Esophagus (tissue), 2 donors: ENCODE measurements around the gene TNIP1. TPM values are rescaled to one million over a fixed set of nuclear protein-coding genes. Genes with fewer than 3 reads are reported as not detected.

Experiments
- H3K27ac ChIP-seq, 2 donors: one replicate each; pipeline ENCODE4 v1.5.1; 2013; ENCODE audit warnings: low read depth in 2 of 2, mild to moderate bottlenecking in 2 of 2, inconsistent platforms in 1 of 2, low read length in 1 of 2, moderate library complexity in 1 of 2
- H3K27me3 ChIP-seq, 2 donors: one replicate each; pipeline ENCODE4 v1.6.1; 2013; ENCODE audit warnings: low read length in 2 of 2, control low read depth in 1 of 2, mild to moderate bottlenecking in 1 of 2; ENCODE audit not compliant: insufficient read depth in 2 of 2, control insufficient read depth in 1 of 2
- H3K36me3 ChIP-seq, 2 donors: one replicate each; pipeline ENCODE4 v1.6.1; 2013; ENCODE audit warnings: low read length in 1 of 2; ENCODE audit not compliant: control insufficient read depth in 2 of 2, insufficient read depth in 2 of 2
- H3K4me1 ChIP-seq, 2 donors: one replicate each; pipeline ENCODE4 v1.6.1; 2013; ENCODE audit warnings: low read length in 1 of 2; ENCODE audit not compliant: control insufficient read depth in 2 of 2, insufficient read depth in 2 of 2
- H3K4me3 ChIP-seq, 2 donors: one replicate each; pipeline ENCODE4 v1.5.1; 2013; ENCODE audit warnings: low read length in 2 of 2, mild to moderate bottlenecking in 2 of 2, low read depth in 1 of 2, moderate library complexity in 1 of 2
- H3K9me3 ChIP-seq, 2 donors: one replicate each; pipeline ENCODE4 v1.6.1; 2013; ENCODE audit warnings: mild to moderate bottlenecking in 2 of 2, low read depth in 1 of 2, low read length in 1 of 2, moderate library complexity in 1 of 2; ENCODE audit not compliant: control insufficient read depth in 2 of 2, insufficient read depth in 1 of 2
- WGBS, 2 donors: extraction: QIAGEN DNeasy Blood & Tissue Kit; methylation state at CpG; one replicate each; pipeline ENCODE4 v1.1.7; 2013; 5-methylcytosine and 5-hydroxymethylcytosine counted together
- polyA plus RNA-seq, 2 donors: library from polyadenylated mRNA; stranded (reverse); fragments of 200-250 nt; gene quantifications; one replicate each; pipeline ENCODE4 v1.2.3, GENCODE V29; 2013
- donor health status: healthy with polysubstance abuse.
- donor health status: Bipolar disorder and iron deficiency.

The TNIP1 gene
- polyA plus RNA-seq, 2 donors = 68.3 to 140 TPM

DNA sequence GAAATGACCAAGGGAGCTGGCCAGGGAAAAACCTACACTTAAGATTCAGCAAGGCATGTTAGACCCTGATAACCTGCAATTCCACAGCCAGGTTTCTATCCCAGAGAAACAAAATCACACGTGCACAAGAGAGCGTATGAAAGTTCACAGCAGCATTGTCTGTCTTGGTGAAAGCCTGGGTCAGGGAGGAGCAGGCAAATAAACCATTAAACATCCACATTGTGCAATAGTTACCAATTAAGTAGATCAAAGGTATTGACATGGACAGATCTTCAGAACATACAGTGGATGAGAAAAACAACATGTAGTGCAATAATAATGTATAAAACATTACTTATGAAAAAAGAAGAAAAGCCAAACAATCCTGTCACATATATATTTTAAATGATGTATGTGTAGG lies 76.3 kb downstream of the TNIP1 start:
- 64 to 74% methylated on average over 2 of the region's 2 CpGs for WGBS, 2 donors
- Histone ChIP-seq H3K9me3 (no peaks in the 10 kb centered on the region), H3K4me1 (no peaks in the 10 kb centered on the region), H3K27ac (no peak overlapping the region), H3K27me3 (no peaks in the 10 kb centered on the region), H3K36me3 (no peaks in the 10 kb centered on the region), H3K4me3 (no peak overlapping the region)

DNA sequence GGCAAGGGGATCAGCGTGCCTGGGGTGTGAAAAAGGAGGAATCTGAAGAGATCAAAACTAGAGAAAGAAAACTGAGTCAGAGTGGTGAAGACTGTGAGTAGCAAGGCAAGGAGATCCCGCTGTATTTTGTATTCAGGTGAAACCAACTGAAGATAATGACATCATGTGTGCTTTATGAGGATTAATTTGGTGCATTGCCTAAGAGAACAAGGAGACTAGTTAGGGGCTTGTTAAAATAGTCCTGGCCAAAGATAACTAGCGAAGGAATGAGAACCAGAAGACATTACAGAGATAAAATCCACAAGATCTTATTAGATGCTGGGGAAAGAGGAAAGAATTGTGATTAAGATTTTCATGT lies 77.4 kb downstream of the TNIP1 start:
- no peaks in the 10 kb centered on the region for H3K9me3 ChIP-seq
- WGBS, 2 donors = 78 to 81% methylated on average over 3 of the region's 3 CpGs
- H3K36me3 ChIP-seq = no peaks in the 10 kb centered on the region
- H3K27me3 ChIP-seq = no peaks in the 10 kb centered on the region
- no peaks in the 10 kb centered on the region for H3K4me1 ChIP-seq
- no peak overlapping the region for H3K4me3 ChIP-seq
- H3K27ac ChIP-seq = peak overlapping the region; percentile 9 to 66

DNA sequence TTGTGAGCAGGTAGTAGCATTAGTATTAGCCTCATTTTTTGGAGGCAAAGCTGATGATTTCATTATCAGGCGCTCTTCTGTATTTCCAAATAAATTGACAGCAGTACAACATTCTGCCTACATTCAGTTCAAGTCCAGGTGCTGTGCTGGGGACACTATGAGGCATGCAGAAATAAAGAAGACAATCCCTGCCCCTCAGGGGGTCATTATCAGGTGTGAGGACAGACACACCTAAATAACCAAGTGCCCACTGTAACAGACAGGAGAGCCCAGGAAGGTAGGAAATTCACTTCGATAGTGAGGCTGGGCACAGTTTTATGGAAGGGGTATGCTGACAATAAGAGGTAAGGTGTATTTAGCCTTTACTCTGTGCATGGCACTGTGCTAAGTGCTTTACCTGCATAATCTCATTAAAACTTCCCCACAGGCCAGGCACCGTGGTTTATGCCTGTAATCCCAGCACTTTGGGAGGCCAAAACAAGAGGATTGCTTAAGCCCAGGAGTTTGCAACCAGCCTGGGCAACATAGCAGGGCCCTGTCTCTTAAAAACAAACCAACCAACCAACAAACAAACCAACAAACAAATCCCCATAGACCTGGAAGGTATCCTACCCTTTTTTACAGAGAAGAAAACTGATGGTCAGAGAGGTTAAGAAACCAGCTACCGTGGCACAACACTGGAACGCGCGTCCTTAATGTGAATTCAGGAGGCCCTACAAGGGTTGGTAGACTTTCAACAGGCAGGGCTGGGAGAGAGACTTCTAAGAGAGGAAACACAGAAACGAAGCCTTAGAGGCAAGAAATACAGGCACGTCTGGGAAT lies 77.9 kb downstream of the TNIP1 start:
- no peak overlapping the region for H3K4me3 ChIP-seq
- H3K4me1 ChIP-seq = no peaks in the 10 kb centered on the region
- no peaks in the 10 kb centered on the region for H3K9me3 ChIP-seq
- 79 to 83% methylated on average over 9 of the region's 9 CpGs for WGBS, 2 donors
- H3K27me3 ChIP-seq = no peaks in the 10 kb centered on the region
- H3K36me3 ChIP-seq = no peaks in the 10 kb centered on the region
- peak overlapping the region; percentile 9 to 48 for H3K27ac ChIP-seq

DNA sequence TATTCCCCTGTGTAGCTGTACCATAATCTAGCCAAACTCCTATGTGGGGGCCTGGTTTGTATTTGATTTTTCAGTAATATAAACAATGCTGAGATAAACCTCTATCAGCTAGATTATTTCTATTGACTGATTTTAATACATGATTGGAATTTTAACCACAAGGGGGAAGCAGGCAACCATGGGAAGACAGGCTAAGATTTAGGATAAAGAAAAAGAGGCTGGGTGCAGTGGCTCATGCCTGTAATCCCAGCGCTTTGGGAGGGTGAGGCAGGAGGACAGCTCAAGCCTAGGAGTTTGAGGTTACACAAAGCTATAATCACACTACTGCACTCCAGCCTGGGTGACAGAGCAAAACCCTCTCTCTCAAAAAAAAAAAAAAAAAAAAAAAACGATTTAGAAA lies 78.6 kb downstream of the TNIP1 start:
- 25 to 65% methylated on average over 2 of the region's 2 CpGs for WGBS, 2 donors
- Histone ChIP-seq H3K27ac (no peak overlapping the region), H3K4me1 (no peaks in the 10 kb centered on the region), H3K27me3 (no peaks in the 10 kb centered on the region), H3K9me3 (no peaks in the 10 kb centered on the region), H3K4me3 (no peak overlapping the region), H3K36me3 (no peaks in the 10 kb centered on the region)

DNA sequence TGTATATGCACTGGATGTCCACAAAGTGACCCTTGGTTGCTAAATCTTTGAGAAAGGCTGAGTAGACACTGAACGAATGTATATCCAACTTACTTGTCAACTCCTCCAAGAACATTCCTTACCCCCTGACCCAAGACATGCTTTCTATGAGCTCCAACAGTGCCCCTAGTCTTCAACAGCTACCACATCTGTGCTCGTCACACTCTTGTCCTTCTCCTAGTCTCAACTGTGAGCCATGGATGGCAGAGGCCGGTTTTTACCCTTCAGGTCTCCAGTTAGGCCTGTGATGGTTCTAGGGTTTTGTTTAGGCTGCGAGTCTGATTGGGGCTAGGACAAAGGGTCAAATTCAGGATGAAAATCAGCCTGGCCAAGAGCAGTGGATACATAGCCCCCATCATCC lies 79.4 kb downstream of the TNIP1 start:
- no peak overlapping the region for H3K4me3 ChIP-seq
- no peaks in the 10 kb centered on the region for H3K4me1 ChIP-seq
- no peaks in the 10 kb centered on the region for H3K27me3 ChIP-seq
- 88 to 91% methylated on average over 4 of the region's 4 CpGs for WGBS, 2 donors
- no peaks in the 10 kb centered on the region for H3K36me3 ChIP-seq
- H3K27ac ChIP-seq = no peak overlapping the region
- H3K9me3 ChIP-seq = no peaks in the 10 kb centered on the region

DNA sequence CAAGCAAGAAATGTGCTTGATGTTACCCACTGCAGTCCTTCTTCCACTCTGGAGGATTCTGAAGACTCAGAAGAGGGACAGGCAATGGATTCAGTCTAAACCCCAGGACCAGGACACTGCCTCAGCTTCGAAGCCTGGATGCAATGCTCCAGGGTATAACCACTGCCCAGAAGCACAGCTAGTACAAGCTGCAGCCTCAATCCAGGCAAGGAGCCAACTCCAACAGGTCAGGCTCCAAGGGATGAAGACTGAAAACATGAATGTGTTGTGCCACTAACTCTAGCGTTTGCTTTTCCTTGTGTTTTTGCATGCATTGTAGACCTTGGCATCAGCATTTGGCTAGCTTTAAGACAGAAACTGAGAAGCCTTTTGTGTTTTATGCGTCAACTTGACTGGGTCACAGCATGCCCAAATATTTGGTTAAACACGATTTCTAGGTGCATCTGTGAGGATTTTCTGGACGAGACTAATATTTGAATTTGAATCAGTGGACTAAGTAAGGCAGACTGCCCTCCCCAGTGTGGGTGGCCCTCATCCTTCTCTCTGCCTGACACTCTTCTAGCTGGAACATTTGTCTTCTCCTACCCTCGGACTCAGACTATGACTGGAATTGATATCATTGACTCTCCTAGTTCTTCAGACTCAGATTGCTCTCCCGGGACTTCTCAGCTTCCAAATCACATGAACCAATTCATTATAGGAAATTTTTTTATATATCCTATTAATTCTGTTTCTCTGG lies 81.0 kb downstream of the TNIP1 start:
- H3K9me3 ChIP-seq = no peaks in the 10 kb centered on the region
- no peak overlapping the region for H3K4me3 ChIP-seq
- H3K27me3 ChIP-seq = no peaks in the 10 kb centered on the region
- no peaks in the 10 kb centered on the region for H3K4me1 ChIP-seq
- peak overlapping the region in 1 of 2 donors; percentile 59 for H3K27ac ChIP-seq
- WGBS, 2 donors = 24 to 32% methylated on average over 7 of the region's 7 CpGs
- H3K36me3 ChIP-seq = no peaks in the 10 kb centered on the region

DNA sequence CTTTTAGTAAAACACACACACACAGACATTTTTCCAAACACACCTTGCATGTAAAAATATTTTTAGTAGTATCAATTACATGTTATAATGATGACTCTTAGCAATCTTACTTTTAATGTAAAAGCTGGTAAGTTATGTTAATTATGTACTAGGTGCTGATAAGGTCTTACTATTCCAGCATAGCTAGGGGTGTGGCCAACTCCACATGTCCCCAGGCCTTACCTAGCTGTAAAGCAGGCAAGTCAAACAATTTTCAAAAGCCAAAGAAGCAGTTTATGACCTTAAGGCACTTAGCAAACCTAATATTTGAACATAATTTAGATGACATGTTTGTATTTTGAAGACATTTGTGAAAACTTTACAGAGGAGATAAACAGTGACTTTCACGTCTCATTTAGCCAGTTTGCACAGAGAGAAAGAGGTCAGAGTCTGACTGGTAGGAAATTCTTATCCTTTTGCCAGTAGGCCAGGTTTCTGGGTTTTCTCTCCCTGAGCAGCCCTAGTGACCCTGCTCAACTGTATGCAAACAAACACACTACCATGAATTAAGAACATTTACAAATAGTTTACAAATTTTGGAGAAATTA lies 86.9 kb downstream of the TNIP1 start:
- Histone ChIP-seq H3K4me1 (no peaks in the 10 kb centered on the region), H3K9me3 (no peaks in the 10 kb centered on the region), H3K4me3 (no peak overlapping the region), H3K27me3 (no peaks in the 10 kb centered on the region), H3K36me3 (peaks cover 0 to 2% of the 10 kb centered on the region in 2 donors), H3K27ac (no peak overlapping the region)
- WGBS, 2 donors = 57 to 69% methylated on average over 1 of the region's 1 CpG

DNA sequence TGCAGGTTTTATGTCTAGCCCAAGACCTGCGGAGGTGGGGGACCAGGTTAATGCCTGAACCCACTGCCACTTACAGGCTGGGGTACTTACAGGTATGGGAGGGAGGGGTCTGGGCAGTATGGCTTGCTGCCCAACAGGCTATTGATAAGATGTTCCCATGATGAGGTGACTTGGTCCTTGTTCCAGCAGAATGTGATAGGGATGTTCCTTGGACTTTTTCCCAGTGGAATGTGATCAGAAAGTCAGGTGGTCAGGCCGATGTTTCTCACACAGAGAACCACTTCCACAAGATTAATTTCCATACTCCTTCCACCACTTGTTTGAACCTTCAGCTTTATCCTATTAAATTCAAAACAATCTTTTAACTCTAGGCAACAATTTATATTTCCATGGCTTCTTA lies 87.4 kb downstream of the TNIP1 start:
- H3K4me3 ChIP-seq = no peak overlapping the region
- no peaks in the 10 kb centered on the region for H3K4me1 ChIP-seq
- no peaks in the 10 kb centered on the region for H3K9me3 ChIP-seq
- peaks cover 0 to 2% of the 10 kb centered on the region in 2 donors for H3K36me3 ChIP-seq
- H3K27ac ChIP-seq = no peak overlapping the region
- 96 to 97% methylated on average over 2 of the region's 2 CpGs for WGBS, 2 donors
- H3K27me3 ChIP-seq = no peaks in the 10 kb centered on the region

DNA sequence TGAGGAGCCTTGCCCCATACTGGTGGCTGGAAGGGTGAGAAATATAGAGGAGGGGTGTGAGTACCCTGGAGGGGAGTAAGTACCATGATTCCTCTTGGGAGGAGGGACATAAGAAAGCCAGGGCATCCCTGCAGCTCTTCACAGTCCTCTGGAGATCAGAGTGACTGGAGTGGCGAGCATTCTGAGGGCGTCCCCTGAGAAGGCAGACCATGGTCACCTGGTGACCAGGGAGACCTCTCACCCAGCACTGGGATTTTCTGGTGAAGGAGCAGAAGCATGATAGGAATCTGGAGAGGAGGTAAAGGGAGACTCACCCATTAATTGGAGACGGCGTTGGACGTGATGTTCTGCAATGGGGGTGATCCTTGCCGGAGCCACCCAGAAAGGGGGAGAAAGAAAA lies 88.1 kb downstream of the TNIP1 start:
- no peaks in the 10 kb centered on the region for H3K27me3 ChIP-seq
- peaks cover 0 to 2% of the 10 kb centered on the region in 2 donors for H3K36me3 ChIP-seq
- no peaks in the 10 kb centered on the region for H3K9me3 ChIP-seq
- no peak overlapping the region for H3K27ac ChIP-seq
- no peaks in the 10 kb centered on the region for H3K4me1 ChIP-seq
- no peak overlapping the region for H3K4me3 ChIP-seq
- WGBS, 2 donors = 94 to 96% methylated on average over 6 of the region's 6 CpGs
